HCT116 (cell line): Measurements from ENCODE around the gene ATG4B. TPM values are rescaled to one million over a fixed set of nuclear protein-coding genes. Genes with fewer than 3 reads are reported as not detected.

Source experiments
- ATAC-seq: fragments of 200-7000 bp; cut with Tn5 transposase; 2 replicates; pipeline ENCODE4 v1.9.1; 2020; ENCODE audit warnings: mild to moderate bottlenecking, moderate library complexity
- BruUV-seq: library from RNA; stranded (reverse); fragments of 400-500 nt; replicated peaks from 2 replicates; lab custom pipeline; 2021; lab: Mats Ljungman, UMichigan
- CTCF ChIA-PET: fragments of 300-600 bp; sonication (Branson Sonifier 250); formaldehyde crosslinking; loops from one replicate; lab custom pipeline; 2021; ENCODE audit warnings: antibody characterized with exemption; lab: Charles Lee
- POLR2A ChIA-PET: fragments of 300-600, 350-600 bp; sonication (Branson Sonifier 250); formaldehyde crosslinking; loops from one replicate; lab custom pipeline; 2021; ENCODE audit warnings: antibody characterized with exemption; lab: Charles Lee
- RAD21 ChIA-PET, 2 experiments: fragments of 300-600 bp; sonication (Branson Sonifier 250); formaldehyde crosslinking; loops; one replicate each; lab custom pipeline; 2023; ENCODE audit warnings: low total read pairs in 2 of 2; ENCODE audit not compliant: uncharacterized antibody in 2 of 2, unreplicated experiment in 2 of 2, low non-redundant PET in 1 of 2; lab: Charles Lee
- DNase-seq: peaks from one replicate; pipeline ENCODE4 v3.0.0-alpha.2; 2010; ENCODE audit warnings: low read depth, low spot score
- H2AFZ ChIP-seq: fragments of 200-600 bp; shearing (Covaris generic), sonication (generic); 2 replicates; pipeline ENCODE4 v1.6.1; 2017; ENCODE audit warnings: low read depth, mixed run types, mixed read lengths, antibody characterized with exemption, low read length; ENCODE audit not compliant: poor library complexity, severe bottlenecking
- H3K27ac ChIP-seq: 2 replicates; pipeline ENCODE4 v1.5.1; 2012; ENCODE audit warnings: low read depth, low read length
- H3K27me3 ChIP-seq: fragments of 200-600 bp; sonication (generic); 2 replicates; pipeline ENCODE4 v1.6.1; 2016; ENCODE audit warnings: mixed run types, low read length, mixed read lengths; ENCODE audit not compliant: insufficient read depth
- H3K36me3 ChIP-seq, 2 experiments: fragments of 200-500 bp in 1 of 2; fragments of 200-600 bp in 1 of 2; sonication (Bioruptor generic) in 1 of 2; sonication (generic) in 1 of 2; 2 replicates each; pipeline versions ENCODE4 v1.5.1 to v1.6.1; 2014 to 2016; ENCODE audit warnings: low read length in 2 of 2, inconsistent platforms in 1 of 2, mixed read lengths in 1 of 2, mixed run types in 1 of 2; ENCODE audit not compliant: insufficient read depth in 2 of 2, control insufficient read depth in 1 of 2
- H3K4me1 ChIP-seq, 2 experiments: fragments of 200-600 bp in 1 of 2; sonication (generic) in 1 of 2; 2 replicates each; pipeline versions ENCODE4 v1.5.1 to v1.6.1; 2012 to 2017; ENCODE audit warnings: low read length in 2 of 2, inconsistent platforms in 1 of 2, mild to moderate bottlenecking in 1 of 2, mixed read lengths in 1 of 2, mixed run types in 1 of 2, moderate library complexity in 1 of 2; ENCODE audit not compliant: insufficient read depth in 2 of 2, control insufficient read depth in 1 of 2
- H3K4me2 ChIP-seq: fragments of 200-600 bp; sonication (generic); 2 replicates; pipeline ENCODE4 v1.6.1; 2017; ENCODE audit warnings: mixed run types, low read length, mixed read lengths
- H3K4me3 ChIP-seq, 2 experiments: fragments of 200-600 bp in 1 of 2; sonication (generic) in 1 of 2; replicated peaks in 1 of 2; 2 replicates each; pipeline ENCODE4 v1.5.1; 2011 to 2016; ENCODE audit warnings: low read length in 2 of 2, control low read depth in 1 of 2, low read depth in 1 of 2, mild to moderate bottlenecking in 1 of 2, mixed read lengths in 1 of 2, mixed run types in 1 of 2
- H3K79me2 ChIP-seq: fragments of 200-600 bp; sonication (generic); 2 replicates; pipeline ENCODE4 v1.6.1; 2017; ENCODE audit warnings: mild to moderate bottlenecking, mixed run types, low read length, moderate library complexity, mixed read lengths; ENCODE audit not compliant: insufficient read depth
- H3K9ac ChIP-seq: fragments of 200-600 bp; sonication (generic); 2 replicates; pipeline ENCODE4 v1.6.1; 2016; ENCODE audit warnings: low read length, mixed read lengths
- H3K9me2 ChIP-seq: fragments of 200-600 bp; sonication (generic), shearing (Covaris generic); 2 replicates; pipeline ENCODE4 v1.6.1; 2017; ENCODE audit warnings: mixed run types, mild to moderate bottlenecking, moderate library complexity; ENCODE audit not compliant: insufficient read depth
- H3K9me3 ChIP-seq, 2 experiments: fragments of 200-500 bp in 1 of 2; fragments of 200-600 bp in 1 of 2; sonication (Bioruptor generic) in 1 of 2; sonication (generic) in 1 of 2; 2 replicates each; pipeline ENCODE4 v1.6.1; 2014 to 2017; ENCODE audit warnings: low read length in 2 of 2, mixed read lengths in 2 of 2, inconsistent platforms in 1 of 2, low read depth in 1 of 2, mild to moderate bottlenecking in 1 of 2, mixed run types in 1 of 2, moderate library complexity in 1 of 2; ENCODE audit not compliant: control insufficient read depth in 1 of 2, insufficient read depth in 1 of 2
- H4K20me1 ChIP-seq: fragments of 200-600 bp; sonication (generic), shearing (Covaris generic); 2 replicates; pipeline ENCODE4 v1.6.1; 2017; ENCODE audit warnings: mixed run types, mild to moderate bottlenecking, moderate library complexity; ENCODE audit not compliant: insufficient read depth
- CBX3 ChIP-seq: IDR thresholded peaks from 2 replicates; pipeline ENCODE4 v1.6.1; 2012; ENCODE audit warnings: low read depth
- EGR1 ChIP-seq: IDR thresholded peaks from 2 replicates; pipeline ENCODE4 v1.6.1; 2012; ENCODE audit warnings: low read depth
- ELF1 ChIP-seq: IDR thresholded peaks from 2 replicates; pipeline ENCODE4 v1.6.1; 2012; ENCODE audit warnings: low read depth, borderline replicate concordance
- EZH2 ChIP-seq: fragments of 200-600 bp; sonication (generic); IDR thresholded peaks from 2 replicates; pipeline ENCODE4 v1.6.1; 2017; ENCODE audit warnings: antibody characterized with exemption, mixed run types
- EZH2phosphoT487 ChIP-seq: fragments of 200-600 bp; IDR thresholded peaks from 2 replicates; pipeline ENCODE4 v1.6.1; 2018; ENCODE audit warnings: antibody characterized with exemption, borderline replicate concordance
- JUND ChIP-seq: IDR thresholded peaks from 2 replicates; pipeline ENCODE4 v1.6.1; 2012
- SIN3A ChIP-seq: IDR thresholded peaks from 2 replicates; pipeline ENCODE4 v1.6.1; 2012; ENCODE audit warnings: low read depth
- TCF7L2 ChIP-seq: IDR thresholded peaks from 2 replicates; pipeline ENCODE4 v1.7.0; 2011; ENCODE audit warnings: borderline replicate concordance, inconsistent platforms; ENCODE audit not compliant: insufficient read depth, insufficient read length; ENCODE audit errors: extremely low read depth
- ZNF274 ChIP-seq: fragments of 200-500 bp; sonication (Bioruptor generic); IDR thresholded peaks from 2 replicates; pipeline ENCODE4 v1.6.1; 2014; ENCODE audit warnings: mild to moderate bottlenecking, low read depth, low read length, inconsistent platforms
- intact Hi-C: fragments of 100-400 bp; cut with micrococcal nuclease; formaldehyde crosslinking; loops from 2 replicates; pipeline ENCODE4 v1.10.0; 2022
- total RNA-seq: library from RNA; stranded (reverse); gene quantifications from one replicate; pipeline ENCODE4 v1.2.1, GENCODE V29; 2021; ENCODE audit not compliant: unreplicated experiment
- TF ChIP-seq, protein P1 (sequence below): IDR thresholded peaks from 2 replicates; pipeline ENCODE4 v1.6.1; 2012; ENCODE audit warnings: low read depth
- TF ChIP-seq, protein P2 (sequence below): IDR thresholded peaks from 2 replicates; pipeline ENCODE4 v1.6.1; 2012
- TF ChIP-seq, protein P3 (sequence below): IDR thresholded peaks from 2 replicates; pipeline ENCODE4 v1.6.1; 2012

ATG4B gene
- total RNA-seq, 1 experiment from 2014 or later: 87.4 TPM

DNA sequence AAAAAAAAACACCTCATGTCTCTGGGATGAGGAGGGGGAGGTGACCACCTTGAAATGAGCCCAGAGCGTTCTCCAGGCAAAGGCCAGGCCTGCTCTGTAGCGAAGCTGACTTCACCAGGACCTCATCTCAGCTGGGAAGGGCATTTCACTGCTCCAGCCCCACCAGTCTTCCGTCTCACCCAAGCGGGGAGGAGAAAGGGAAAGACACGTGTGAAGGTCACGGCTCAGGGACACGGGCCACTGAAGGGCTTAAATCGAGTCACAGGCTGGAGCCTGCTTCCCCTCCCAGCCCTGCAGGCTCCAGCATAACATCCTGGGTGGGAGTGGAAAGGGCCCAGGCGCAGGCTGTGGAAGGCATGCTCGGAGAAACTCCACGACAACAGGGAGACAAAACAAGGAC lies 18.7 kb upstream of the ATG4B start:
- RAD21 ChIA-PET: no interaction called here
- intact Hi-C loops: no loop called here
- Histone ChIP-seq H3K9me2 (no peaks in the 10 kb centered on the region), H2AFZ (no peak overlapping the region), H3K36me3 (peaks cover 3 to 17% of the 10 kb centered on the region in 2 experiments; a peak in 2 of 4 replicates), H3K79me2 (peaks cover 98% of the 10 kb centered on the region), H3K4me3 (no peak overlapping the region)
- ATAC-seq: no peak
- CTCF ChIA-PET: no interaction called here
- TF ChIP-seq EZH2 (no peak), TCF7L2 (no peak), EZH2phosphoT487 (no peak), EGR1 (no peak), JUND (no peak), CBX3 (no peak), SIN3A (no peak), ELF1 (no peak), ZNF274 (no peak)
- TF ChIP-seq, protein P1, sequence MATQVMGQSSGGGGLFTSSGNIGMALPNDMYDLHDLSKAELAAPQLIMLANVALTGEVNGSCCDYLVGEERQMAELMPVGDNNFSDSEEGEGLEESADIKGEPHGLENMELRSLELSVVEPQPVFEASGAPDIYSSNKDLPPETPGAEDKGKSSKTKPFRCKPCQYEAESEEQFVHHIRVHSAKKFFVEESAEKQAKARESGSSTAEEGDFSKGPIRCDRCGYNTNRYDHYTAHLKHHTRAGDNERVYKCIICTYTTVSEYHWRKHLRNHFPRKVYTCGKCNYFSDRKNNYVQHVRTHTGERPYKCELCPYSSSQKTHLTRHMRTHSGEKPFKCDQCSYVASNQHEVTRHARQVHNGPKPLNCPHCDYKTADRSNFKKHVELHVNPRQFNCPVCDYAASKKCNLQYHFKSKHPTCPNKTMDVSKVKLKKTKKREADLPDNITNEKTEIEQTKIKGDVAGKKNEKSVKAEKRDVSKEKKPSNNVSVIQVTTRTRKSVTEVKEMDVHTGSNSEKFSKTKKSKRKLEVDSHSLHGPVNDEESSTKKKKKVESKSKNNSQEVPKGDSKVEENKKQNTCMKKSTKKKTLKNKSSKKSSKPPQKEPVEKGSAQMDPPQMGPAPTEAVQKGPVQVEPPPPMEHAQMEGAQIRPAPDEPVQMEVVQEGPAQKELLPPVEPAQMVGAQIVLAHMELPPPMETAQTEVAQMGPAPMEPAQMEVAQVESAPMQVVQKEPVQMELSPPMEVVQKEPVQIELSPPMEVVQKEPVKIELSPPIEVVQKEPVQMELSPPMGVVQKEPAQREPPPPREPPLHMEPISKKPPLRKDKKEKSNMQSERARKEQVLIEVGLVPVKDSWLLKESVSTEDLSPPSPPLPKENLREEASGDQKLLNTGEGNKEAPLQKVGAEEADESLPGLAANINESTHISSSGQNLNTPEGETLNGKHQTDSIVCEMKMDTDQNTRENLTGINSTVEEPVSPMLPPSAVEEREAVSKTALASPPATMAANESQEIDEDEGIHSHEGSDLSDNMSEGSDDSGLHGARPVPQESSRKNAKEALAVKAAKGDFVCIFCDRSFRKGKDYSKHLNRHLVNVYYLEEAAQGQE: no peak
- TF ChIP-seq, protein P2, sequence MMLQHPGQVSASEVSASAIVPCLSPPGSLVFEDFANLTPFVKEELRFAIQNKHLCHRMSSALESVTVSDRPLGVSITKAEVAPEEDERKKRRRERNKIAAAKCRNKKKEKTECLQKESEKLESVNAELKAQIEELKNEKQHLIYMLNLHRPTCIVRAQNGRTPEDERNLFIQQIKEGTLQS: no peak
- TF ChIP-seq, protein P3, sequence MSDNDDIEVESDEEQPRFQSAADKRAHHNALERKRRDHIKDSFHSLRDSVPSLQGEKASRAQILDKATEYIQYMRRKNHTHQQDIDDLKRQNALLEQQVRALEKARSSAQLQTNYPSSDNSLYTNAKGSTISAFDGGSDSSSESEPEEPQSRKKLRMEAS: no peak
- TF ChIP-seq, all 23 proteins: peak for 0
- Histone ChIP-seq H3K4me1 (peaks cover 0 to 35% of the 10 kb centered on the region in 2 experiments; a peak in 2 of 4 replicates), H3K4me2 (no peak overlapping the region), H3K27me3 (no peaks in the 10 kb centered on the region), H3K9me3 (no peaks in the 10 kb centered on the region), H4K20me1 (peaks cover 19% of the 10 kb centered on the region; the same call in 1 of the 2 replicates), H3K9ac (no peak overlapping the region), H3K27ac (no peak overlapping the region)
- POLR2A ChIA-PET: no interaction called here
- BruUV-seq: no TSS peak
- DNase-seq: no peak
